Stimulated activated CD4-positive, alpha-beta T cell treated with anti-CD3 and anti-CD28 coated beads, TNF-alpha, amount 100 ng/mL, for 4 hours (primary cell): ENCODE results near the gene ZNF148.

Source experiments
- DNase-seq, 3 experiments: peaks; one replicate each; pipeline ENCODE4 v3.0.0-alpha.2; 2020; ENCODE audit warnings: low read depth in 3 of 3

Gene ZNF148

DNA sequence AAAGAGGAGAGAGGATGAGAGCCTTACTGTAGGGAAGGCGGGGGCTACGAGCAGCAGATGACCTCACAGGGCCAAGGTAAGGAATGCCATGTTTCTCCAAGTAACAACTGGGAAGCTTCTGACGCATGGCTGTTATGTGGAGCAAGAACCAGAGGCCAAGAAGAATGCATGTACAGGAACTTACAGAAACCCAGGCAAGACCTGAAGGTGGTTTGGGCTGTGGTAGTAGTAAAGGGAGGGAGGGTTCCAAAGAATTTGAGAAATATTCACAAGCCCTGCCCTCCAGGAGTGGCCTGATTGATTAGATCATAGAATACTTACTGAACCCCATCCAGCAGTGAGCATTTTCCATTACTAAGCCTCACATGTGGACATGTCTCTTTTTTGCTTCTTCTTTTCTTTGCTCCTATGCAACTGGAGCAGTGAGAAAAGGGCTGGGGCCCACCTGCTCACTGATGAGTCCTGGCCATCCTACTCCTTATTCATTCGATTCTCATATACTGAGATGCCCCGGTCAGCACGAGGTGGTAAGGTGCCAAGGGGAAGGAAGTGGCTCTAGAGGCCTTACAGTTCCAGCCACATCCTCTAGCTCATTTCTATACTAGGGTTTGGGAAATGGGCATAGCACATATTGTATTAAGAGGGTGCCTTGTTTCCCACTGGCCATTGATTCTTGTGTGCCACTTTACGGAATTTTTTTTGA, 154.2 kb downstream of the ZNF148 start:
- DNase-seq, result no peak

- no peak for DNase-seq
Measured at GRCh38 chr3:125220183-125220582, 154.9 kb downstream of the ZNF148 start.

DNA sequence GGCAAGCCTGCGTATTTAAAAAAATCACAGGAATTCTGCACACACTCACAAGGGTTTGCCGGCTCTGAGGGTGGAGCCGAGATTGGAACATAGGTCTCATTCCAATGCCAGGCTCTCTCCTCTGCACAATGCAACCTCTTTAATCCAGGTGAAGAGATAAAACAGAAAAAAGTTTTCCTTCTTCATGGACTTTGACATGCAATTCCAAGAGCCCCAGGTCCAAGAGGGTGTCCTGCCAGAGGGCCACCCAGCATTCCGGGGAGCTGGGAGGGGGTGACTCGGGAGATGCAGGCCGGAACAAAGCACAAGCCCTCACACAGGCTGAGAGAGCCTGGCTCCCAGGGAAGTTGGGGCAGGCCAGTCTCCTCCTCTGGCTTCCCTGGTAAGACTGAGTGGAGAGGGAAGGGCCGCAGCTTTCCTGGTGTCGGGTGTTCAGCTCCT, 155.8 kb downstream of the ZNF148 start:
- DNase-seq, result no peak

- DNase-seq, result no peak
Measured at GRCh38 chr3:125214738-125215137, 160.4 kb downstream of the ZNF148 start.

- DNase-seq, result no peak
Measured at GRCh38 chr3:125213946-125214542, 161.1 kb downstream of the ZNF148 start.

DNA sequence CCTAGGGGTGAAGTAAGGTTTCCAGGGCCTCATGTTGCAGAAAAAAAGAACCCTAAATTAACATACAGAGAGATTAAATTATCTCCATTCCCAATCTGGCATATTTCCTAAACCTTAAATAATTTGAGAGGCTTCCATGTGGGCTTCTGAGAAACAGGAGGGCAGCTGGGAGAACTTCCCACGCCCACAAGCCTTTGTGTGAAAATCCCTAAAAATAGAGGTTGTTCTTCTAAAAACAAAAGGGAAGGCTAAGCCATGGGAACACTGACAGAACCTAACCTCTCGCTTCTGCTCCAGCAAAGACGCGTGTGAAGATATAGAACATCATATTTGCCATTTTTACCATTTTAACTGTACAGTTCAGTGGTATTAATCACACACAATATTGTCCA, 161.8 kb downstream of the ZNF148 start:
- no peak for DNase-seq

DNA sequence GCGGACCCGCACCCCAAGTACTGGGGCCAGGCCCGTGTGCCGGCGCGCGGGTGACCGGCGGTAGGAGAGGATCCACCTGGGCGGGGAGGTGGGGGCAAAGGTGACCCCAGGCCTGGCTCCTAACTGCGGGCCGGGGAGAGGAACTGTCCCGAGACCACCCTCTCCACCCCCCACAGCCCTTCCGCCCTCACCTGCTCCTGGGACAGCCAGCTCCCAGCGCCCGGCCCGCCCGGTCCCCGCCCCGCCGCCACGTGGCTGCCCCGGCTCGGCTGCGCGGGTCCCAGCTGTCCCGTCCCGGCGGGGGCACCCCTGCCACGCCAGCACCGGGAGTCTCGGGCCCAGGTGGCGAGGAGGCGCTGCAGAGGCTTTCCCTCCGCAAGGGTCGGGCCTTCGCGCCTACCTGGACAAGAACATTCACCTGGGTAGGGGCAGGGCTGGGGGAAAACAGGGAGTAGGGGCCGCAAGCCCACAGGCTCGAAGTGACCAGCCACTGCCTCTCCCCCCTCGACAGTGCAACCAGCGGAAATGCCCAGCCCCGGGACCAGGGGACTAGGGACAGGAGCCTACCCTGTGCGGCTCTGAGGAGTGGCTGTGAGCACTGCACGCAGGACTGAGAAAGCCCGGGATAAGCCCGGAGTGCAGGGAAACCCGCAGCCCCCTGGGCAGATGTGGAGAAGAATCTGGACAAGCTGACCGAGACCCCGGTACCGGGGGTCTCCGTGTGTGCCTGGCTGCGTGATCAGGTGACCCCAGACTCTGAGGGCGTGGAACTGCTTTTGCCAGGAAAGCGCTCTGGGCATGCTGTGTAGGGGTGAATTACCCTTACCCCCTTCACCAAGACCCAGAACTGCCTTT, 162.4 kb downstream of the ZNF148 start, which contains the start of gene SLC12A8:
TSS of gene SLC12A8 (minus strand) at position 240 of the 855 bp plus-strand sequence. CDS start 1,399 bp downstream, outside the sequence.
- no peak for DNase-seq

GRCh38 chr3:125212091-125212508, 163.0 kb downstream of the ZNF148 start:
- no peak for DNase-seq

DNA sequence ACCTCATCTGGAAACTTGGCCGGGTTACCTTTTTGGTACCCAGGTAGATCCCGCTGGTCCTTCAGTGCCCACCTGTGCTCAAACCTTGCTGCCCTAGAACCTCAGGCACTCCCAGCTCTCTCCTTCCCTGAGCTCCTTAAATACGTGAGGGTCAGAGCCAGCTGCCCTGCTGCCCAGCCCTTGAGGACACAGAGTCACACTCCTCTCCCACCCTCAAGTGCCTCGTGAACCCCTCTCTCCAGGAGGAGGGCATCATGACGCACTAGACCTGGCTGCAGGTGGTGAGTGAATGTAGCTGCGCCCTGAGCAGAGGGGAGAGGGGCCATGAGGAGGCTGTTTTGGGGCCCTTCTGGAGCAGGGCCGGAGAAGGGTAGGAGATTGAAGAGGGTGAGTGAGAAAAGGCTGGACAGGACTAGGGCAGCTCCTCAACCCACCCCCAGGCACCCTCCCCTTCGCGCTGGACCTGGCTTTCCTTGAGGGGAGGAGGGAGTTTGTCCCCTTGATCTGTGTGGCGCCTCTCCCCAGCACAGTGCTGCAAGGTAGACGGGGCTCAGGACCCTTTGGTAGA, 163.5 kb downstream of the ZNF148 start:
- DNase-seq, result no peak

DNA sequence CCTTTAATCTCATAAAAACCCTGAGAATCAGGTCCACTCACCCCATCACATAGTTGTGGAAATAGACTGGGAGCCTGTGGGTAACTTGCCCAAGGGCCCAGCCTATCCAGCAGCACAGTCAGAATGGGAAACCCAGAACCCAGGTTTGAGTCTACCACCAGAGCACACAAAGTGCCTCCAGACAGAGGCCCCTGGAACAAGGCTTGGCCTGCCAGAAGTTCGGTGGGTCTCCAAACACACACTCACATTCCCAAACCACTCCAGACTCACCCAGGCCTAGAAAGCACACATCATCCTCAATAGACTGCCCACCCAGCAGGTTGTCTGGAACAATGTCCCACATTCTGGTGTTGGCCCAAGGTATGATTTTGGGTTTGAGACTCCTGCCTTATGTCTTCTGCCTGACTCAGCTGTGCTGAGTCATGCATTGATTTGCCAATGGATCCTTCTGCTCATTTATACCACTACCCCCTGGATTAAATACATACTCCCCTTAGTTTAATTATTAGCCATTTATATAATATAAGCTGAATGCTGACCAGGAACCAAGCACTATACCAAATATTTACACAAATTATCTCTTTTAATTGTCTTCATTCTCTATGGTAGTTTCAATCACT, 167.1 kb downstream of the ZNF148 start:
- DNase-seq, result no peak

- DNase-seq, result no peak
Measured at GRCh38 chr3:125207507-125207906, 167.6 kb downstream of the ZNF148 start.

- no peak for DNase-seq
Measured at GRCh38 chr3:125206934-125207333, 168.2 kb downstream of the ZNF148 start.

DNA sequence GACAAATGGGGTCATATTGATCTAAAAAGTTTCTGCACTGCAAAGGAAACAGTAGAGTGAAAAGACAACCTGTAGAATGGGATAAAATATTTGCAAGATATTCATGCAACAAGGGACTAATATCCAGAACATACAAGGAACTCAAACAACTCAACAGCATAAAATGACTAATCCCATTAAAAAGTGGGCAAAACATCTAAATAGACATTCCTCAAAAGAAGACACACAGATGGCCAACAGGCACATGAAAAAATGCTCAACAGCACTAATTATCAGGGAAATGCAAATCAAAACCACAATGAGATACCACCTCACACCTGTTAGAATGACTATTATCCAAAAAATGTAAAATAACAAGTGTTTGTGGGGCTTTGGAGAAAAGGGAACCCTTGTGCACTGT, 171.4 kb downstream of the ZNF148 start:
- DNase-seq, result no peak

DNA sequence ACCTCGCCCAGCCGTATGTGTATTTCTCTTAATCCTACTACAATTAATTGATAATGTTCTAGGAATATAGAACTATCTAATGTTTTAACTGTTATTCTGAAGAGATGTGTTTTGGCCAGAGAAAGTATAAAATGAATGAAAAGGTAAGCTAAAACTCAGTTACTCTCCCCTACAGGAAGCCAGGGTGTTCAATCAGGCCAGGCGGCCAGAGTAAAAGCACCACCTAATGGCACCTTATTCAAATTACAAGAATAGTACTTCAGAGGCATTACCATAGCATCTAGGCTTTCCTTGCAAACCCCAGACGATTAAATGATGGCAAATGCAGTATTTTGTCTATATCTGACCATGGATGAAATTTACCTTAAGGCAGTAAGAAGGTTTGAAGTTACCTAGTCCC, 172.9 kb downstream of the ZNF148 start:
- no peak for DNase-seq

GRCh38 chr3:125200731-125201139, 174.4 kb downstream of the ZNF148 start:
- no peak for DNase-seq

DNA sequence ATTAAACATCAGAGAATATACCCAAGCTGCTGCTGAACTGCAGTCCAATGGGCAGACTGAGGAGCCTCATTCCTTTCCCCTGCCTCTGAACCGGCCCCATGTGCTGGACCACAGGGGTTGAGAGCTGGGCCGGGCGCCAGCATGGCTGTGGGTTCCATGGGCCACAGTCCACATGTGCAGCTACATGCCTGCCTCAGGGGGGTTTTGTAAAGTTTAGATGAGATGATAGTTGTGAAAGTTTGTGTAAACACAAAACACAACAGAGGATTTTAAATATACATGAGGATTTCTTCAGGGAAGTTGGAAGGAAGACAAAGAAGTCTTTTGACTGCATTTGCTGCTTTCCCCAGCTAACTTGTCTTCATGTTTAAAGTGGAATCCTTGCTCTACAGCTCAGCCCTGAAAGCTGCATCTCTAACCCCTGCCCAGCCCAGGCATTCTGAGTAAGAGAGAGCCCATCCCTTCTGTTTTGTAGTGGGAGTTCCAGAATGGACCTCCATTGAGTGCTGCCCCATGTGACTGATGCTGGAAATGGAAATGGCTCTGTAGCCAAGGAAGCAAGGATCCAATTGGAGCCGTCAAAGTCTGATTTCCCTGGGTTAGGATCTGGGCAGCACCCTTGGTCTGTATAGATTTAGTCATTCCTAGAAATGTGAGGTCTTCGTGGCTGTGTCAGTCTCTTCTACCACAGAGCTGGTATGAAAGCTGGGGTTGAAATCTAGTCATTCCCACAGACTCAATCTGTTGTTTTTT, 180.1 kb downstream of the ZNF148 start:
- no peak for DNase-seq

DNA sequence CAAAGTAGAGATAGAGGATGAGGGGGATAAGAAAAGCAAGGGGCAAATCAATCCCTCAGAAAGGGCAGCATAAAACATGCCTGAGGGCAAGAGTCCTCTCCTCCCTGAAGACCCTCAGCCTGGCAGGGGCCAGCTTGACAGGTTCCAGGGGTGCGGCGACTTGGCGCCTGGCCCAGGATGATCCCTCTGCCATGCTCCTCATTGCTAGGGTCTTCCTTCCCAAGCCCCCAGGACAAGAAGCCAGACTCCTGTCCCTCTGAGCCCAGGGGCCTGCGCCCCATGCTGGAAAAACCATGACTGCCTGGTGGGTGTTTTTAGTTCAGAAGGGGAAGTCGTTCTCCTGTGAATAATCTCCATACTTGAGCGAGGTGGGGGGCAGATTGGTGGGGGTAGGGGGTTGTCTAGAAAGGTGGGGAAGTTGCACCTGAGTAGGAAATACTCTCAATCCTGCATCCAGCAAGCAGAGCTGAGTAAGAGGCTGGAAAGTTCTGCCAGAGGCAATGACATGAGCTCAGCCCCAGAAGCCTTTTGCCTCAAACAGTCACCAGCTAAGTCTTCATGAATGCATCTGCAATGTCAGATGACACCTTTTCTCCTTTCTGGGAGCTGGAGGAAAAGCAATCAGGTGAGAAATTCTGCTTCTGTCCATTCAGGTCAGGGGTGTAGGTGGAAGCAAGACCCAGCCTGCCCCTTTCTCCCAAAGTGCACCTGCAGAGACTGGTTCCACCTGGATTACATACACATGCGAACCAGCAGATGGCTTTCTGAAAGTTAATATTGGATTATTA, 180.9 kb downstream of the ZNF148 start:
- no peak for DNase-seq

DNA sequence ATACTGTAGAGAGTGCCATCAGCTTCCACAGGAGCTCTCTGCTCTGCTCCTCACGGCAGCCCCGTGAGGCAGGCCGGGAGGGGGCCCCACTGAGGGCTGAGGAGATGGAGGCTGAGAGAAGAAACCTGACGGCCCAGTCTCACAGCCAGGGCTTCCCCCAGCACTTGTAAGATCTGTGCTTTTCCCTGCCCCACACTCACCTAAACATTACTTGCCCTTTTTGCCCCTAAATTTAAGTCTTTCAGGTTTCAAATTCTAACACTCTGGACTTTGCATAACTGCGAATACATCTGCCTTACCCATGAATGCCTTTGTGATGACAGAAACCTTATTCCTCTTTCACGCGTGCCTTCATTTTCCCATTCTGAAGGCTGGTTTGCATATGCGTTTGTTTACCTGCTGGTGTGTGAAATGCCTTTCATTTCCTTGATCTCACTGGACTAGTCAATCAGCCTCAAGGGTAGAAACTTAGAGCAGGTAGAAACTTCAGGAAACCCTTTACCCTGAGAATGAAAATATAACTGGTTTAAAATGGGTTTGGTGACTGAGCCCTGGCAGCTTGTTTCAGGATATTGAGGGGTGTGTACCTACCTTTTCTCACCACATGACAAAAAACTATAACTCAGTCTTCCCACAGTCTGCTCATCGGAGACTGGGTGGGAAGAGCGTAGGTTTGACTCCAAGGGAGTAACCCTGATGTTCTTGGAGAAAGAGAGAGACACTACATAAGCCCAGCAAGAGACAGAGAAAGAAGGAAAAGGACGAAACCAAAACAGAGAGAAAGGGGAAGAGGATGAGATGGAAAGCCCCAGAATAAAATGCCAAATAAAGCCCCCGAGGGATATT, 182.7 kb downstream of the ZNF148 start:
- no peak for DNase-seq

DNA sequence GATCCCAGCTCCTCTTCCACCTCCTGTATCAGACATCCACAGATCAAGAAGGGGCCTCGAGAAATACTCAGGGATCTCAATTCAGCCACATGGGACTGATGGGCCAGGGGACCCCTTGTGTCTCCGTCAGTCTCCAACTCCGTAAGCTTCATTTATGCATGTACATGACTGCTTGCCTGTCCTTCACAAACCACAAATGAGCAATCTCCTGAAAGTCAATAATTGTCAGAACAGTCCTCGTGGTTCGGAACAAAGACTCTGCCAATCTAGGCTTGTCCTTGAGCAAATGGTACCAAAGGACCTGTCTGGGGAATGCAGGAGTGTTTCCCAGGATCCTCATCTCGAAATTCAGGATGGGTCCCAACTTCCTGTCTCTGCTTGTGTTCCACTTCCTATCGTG, 183.4 kb downstream of the ZNF148 start:
- DNase-seq, result no peak
